HK-2 (cell line): ENCODE data around the gene RAB10.
"Not testable (repeated sequence)": the region's sequence is repeated elsewhere in the genome, so short reads cannot be mapped to it uniquely, and the experiment has no call there.

ENCODE experiments used
- DNase-seq: peaks from one replicate; pipeline ENCODE4 v3.0.0-alpha.2; 2018; ENCODE audit not compliant: unreplicated experiment

The RAB10 gene

DNA sequence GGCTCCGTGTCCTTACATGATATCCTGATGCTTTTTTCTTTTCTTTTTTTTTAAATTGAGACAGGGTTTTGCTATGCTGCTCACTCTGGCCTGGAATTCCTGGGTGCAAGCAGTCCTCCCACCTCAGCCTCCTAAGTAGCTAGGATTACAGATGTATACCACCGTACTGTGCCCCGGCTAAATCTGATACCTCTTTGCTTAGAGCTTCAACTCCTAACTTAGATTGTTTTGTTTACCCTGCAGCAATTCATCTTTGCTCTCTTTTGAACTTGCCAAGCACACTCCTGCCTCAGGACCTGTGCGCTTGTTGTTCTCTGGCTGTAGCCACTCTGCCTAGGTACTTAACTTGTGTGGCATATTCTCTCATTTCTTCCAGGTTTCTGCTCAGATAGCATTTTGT is 24.5 kb downstream of the RAB10 start:
- no peak for DNase-seq

DNA sequence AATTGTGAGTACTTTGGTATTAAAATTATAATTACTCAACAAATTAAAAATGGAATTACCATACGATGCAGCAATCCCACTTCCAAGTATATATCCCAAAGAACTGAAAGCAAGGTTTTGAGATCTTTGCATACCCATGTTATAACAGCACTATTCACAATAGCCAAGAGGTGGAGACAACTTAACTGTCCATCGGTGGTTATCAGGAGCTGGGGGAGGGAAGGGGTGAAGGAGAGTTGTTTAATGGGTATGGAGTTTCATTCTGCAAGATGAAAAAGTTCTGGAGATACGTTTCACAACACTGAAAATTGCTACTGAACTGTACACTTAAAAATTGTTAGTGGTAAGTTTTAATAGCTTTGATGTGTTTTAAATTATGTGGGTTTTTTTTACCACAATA is 25.7 kb downstream of the RAB10 start:
- no peak for DNase-seq

DNA sequence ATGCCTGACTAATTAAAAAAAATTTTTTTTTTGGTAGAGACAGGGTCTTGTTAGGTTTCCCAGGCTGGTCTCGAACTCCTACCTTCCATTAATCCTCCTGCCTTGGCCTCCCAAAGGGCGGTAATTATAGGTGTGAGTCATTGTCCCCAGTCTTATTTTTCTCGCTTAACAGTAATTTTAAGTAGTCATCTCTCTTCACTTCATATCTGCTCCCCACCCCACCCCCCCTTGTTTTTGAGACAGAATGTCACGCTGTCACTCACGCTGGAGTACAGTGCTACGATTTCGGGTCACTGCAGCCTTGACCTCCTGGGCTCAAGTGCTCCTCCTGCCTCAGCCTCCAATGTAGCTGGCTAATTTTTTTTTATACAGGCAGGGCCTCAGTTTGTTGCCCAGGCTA is 27.7 kb downstream of the RAB10 start:
- DNase-seq: no peak

DNA sequence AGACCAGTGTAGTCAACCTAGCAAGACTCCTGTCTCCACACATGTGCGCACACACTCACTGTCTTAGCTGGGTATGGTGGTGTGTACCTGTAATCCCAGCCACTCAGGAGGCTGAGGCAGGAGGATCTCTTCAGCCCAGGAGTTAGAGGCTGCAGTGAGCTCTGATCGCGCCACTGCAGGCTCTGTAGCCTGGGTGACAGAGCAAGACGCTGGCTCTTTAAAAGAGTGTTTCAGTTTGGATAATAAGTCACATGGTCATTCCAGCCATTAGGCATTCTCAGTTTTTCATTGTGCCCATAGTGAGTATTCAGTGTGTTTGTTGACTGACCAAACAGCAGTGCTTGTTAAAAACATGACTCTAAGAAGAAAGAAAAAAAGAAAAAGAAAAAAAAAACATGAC is 31.0 kb downstream of the RAB10 start:
- DNase-seq: no peak

DNA sequence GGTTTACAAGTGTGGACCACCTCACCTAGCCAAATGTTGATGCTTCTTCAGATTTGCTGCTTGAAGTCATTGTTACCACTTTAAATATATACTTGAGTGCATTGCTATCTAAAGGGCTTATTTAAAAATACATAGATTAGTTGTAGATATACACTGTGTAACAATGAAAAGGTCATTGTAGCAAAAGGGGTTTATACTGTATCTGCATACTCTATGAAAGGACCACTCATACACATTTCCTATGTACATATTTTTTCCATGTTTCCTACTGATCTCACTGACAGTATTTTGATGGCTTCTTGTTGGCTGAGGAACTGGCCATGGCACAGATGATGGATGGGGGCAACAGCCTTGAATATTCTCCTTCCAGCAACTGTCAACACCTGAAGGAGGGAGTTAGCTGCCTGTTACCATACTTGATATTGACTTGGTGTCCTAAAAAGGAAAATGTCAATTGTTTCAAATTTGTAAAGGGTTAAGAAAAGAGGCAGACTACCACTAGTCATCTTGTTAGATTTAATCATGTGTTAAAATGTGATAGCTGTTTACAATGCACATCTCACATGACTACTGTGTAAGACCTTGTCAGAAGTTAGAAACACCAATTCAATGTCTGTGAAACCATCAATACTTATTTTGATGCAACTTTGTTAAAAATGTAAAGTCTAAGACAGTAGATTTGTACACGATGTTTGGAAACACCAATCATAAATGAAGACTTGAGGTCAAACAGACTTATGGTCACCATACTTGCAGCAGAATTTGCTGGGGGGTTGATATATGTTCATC is 33.5 kb downstream of the RAB10 start:
- no peak for DNase-seq

DNA sequence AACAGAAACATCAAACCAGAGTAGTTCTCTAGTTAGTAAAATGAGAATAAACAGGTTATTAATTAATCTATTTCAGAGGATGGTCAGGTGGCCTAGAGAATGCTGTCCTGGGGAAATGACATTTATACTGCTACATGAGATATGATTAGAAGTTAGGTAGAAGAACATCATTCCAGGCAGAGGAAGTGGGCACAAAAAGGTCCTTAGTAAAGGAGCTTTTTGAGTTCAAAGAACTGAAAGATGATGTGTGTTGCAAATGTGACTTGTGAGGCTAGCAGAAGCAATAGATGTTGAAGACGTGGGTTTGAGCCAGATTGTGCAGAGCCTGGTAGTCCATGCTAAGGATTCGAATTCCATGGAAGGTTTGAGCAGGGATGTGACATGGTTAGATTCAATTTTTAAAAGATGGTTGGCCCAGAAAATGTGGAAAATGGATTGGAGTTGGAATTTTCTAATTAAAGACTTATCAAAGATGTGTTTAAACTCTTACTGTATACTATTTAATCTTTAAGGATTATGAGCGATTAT is 34.2 kb downstream of the RAB10 start:
- no peak for DNase-seq

DNA sequence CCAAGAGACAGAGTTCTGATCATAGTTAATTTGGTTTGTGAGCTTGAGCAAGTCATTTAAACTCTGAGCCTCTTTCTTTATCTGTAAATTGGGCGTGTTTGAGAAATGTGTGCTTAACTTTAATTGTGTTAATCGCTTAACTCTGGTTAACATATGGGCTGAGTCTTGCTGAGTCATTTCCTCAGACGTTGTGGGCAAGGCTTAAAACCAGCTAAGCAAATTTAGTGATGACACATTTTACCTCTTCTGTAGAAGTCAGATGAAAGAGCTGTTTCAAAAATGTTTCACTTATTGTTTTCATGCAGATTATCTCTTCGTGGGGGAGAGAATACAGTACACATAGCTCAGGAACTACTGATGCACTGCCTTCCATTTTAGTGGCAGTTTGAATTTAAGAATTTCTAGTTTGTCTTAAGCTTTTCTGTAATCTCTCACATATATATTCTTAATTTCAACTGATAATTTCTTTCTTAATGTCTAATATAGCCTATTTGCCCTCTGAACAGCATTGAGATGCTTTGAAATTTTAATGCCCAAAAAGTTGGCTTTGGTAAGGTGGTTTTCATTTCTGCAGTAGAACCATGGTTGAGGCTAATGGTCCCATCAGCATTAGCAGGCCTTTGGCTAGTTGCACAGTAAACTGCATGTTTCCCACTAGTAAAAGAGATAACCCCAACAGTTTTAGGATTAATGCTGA is 34.9 kb downstream of the RAB10 start:
- DNase-seq: no peak

DNA sequence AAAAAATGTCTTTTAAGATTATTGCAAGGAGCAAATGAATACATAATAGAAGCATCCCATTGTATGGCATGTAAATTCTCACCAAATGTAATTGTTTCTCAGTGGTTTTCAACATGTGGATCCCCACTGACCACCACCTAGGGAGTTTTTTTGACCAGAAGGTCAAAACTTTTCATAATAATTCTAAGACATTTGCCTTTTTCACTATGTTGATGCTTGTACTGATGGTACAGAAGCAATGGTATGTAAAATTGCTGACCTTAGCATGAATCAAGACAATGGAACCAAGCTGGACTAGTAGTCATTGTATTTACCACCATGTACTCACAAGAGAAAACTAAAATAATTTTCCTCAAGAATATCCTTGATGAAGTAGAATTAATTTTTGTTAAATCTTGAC is 36.8 kb downstream of the RAB10 start:
- no peak for DNase-seq

DNA sequence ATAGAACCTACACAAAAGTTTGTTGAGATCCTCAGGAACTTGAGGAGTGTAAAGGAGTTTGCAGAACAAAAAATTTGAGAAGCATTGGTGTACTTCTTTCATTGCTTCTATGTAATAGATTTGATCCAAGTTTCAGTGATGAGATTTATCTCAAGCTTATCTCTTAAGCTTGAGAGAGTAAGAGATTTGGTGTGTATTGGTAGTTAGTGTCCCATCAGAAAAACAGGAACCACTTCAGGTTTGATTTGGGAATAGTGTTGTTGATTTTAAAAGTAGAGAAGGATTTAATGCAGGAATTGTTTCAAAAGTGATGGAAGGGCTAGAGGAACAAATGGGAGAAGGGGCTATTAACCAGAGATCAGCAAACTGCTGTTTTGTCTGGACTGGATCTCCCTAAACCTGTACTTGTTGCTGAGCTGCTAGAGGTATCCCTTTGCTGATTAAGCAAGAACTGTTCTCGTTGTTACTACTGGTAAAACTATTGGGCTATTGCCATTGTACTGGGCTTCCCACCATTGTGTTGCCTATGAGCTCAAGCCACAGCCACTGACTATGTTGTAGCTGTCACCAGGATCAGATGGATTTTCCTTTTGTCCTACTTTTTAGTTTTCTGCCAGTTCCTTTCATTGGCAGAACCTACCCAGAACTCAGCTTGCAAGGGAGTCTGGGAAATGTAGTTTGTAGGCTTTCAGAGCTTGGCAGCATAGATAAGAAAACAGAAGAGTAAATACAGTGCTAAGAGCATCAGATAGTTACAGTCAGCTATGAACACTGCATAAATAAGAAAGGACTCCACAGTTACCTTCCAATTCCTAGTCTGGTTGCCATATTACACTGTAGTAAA is 39.3 kb downstream of the RAB10 start:
- no peak for DNase-seq

DNA sequence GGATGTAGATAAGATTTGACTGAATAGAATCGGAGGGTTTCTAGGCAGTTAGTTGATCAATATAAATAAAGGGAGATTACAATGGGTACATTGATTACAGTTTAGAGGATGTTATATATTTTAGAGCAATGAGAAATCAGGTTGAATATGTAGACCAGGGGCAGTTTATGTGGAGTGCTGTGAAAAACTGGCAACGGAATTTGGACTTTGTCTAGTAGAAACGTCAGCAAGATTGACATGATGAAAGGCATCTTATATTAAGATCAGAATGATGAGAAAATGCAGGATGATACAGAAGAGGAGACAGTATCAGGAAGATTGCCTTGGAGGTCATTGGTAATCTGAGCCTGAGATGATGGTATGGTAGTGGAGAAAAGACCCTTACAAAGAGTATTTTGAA is 39.9 kb downstream of the RAB10 start:
- no peak for DNase-seq

DNA sequence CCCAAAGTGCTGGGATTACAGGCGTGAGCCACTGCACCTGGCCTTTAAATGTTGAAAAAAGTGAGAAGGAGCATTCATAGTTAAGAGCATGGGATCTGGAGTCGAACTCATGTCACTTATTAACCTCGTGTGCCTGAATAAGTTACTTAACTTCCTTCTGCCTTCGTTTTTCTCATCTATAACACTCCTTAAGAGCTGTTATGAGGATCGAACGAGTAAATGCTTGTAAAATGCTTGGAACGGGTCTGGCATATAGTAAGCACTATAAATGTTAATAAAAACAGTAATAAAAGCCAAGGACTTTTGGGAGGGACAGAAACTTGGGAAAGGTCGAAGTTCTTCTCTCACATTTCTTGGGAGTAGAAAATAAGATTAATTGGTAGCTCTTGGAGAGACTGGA is 40.8 kb downstream of the RAB10 start:
- DNase-seq: no peak

DNA sequence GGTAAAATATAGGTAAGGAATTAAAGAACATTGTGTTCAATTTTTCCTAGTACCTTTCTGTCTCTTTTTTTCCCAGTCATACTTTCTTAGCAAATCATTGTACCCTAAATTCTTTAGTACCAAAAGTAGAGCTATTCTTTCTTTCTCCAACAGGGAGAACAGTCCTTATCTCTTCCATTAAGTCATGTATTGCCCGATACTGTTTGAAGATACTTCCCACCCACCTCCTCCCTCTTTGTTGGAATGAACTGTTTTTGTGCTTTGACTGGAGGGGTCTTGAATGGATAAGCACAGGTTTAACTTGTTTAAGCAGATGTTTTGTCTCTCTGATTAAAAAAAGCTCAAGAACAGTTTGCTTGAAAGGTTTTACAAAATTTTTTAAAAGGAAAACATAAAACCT is 41.3 kb downstream of the RAB10 start:
- no peak for DNase-seq

DNA sequence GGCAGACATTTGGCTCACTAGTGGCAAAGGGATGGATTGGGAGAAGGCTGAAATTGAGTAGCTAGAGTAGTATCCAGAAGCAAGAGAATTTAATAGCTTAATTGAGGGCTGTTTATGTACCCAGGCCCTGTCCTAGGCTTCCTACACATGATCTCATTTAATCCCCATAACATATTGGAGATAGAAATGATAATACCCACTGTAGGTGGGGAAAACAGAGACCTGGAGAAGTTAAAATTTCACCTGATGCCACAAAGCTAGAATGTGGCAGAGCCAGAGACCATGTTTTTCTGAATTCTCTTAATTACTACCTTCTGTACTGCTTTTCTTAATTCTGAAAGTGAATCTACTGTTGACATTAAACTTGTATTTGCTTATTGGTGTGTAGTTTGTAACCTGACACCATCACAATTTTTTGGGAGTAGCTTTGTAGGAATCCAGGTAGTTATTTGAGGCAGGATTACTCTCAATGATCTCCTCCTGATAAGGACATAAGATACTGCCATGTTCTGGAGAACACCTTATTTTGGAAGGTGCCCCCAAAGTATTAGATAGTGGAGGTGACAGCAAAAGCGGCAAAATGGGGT is 42.2 kb downstream of the RAB10 start:
- no peak for DNase-seq

DNA sequence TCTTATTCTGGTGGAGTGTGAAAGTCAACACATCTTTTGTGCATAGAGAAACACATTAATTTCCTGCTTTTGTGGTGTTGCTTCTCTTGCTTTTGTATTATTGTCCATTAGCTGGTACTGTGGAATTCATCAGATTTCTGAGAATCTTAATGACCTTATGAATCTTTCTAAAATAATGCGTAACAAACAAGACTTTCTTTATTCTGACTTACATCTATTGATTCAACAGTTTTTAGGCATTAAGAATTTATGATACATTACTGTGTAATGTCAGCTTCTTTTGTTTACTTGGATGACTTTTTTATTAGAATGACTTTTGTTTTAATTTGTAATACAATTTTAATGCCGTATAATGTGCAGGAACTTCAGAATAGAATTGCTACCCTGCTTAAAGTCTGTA is 43.4 kb downstream of the RAB10 start:
- DNase-seq: no peak

DNA sequence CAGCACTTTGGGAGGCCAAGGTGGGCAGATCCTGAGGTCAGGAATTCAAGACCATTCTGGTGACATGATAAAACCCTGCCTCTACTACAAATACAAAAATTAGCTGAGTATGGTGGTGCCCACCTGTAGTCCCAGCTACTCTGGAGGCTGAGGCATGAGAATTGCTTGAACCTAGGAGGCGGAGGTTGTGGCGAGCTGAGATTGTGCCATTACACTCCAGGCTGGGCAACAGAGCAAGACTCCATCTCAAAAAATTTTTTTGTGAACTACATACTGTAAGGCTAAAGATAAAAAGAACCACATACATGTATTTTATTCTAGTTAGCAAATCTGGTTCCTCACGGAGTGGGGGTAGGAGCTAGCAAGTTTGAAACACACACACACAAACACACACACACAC is 45.1 kb downstream of the RAB10 start:
- DNase-seq: no peak

DNA sequence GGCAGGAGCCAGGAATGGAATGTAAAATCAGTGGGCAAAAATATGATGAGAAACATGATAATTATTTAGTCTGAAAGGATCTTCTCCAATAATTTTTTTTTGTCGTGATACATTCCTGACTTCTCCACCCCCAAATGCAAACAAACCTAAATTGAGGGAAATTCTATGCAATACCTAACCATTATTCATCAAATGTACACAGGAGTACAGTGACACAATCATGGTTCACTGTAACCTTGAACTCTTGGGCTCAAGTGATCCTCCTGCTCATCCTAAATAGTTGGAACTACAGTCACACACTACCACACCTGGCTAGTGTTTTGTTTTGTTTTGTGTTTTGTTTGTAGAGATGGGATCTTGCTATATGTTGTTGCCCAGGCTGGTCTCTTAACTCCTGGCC is 46.5 kb downstream of the RAB10 start:
- no peak for DNase-seq

DNA sequence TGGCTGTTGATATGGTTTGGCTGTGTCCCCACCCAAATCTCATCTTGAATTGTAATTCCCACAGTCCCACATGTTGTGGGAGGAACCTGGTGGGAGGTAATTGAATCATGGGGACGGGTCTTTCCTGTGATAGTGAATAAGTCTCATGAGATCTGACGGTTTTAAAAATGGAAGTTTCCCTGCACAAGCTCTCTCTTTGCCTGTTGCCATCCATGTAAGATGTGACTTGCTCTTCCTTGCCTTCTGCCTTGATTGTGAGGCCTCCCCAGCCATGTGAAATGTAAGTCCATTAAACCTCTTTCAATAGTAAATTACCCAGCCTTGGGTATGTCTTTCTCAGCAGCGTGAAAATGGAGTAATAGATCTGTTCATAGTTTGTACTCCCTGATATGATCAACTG is 47.0 kb downstream of the RAB10 start:
- DNase-seq: not testable (repeated sequence)

DNA sequence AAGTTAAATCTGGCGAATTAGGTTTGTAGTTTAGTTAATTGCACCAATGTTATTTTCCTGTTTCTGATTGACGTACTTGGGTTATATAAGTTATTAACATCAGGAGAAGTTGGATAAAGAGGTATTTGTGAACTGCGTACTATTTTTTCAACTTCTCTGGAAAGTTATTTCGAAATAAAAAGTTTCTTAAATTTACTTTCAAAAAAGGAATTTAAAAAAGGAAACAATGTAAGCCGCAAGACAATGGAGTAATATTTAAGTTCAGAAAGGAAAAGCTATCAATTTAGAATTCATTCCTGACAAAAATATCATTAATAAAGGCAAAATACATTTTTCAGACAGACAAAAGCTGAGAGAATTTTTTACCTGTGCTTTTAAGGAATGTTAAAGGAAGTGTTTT is 47.7 kb downstream of the RAB10 start:
- DNase-seq: no peak

DNA sequence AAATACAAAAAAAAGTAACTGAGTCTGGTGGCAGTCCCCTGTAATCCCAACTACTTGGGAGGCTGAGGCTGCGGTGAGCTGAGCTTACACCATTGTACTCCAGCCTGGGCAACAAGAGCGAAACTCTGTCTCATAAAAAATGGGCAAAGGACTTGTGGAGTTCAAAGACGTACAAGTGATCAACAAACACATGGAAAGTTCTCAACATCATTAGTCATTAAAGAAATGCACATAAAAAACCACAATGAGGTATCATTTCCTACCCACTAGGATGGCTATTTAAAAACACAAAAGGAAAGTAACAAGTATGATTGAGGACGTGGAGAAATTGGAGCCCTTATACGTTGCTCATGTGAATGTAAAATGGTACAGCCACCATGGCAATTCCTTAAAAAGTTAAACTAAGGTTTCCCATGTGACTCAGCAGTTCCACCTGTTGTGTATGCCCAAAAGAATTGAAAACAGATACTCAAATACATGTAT is 52.3 kb downstream of the RAB10 start:
- DNase-seq: no peak

DNA sequence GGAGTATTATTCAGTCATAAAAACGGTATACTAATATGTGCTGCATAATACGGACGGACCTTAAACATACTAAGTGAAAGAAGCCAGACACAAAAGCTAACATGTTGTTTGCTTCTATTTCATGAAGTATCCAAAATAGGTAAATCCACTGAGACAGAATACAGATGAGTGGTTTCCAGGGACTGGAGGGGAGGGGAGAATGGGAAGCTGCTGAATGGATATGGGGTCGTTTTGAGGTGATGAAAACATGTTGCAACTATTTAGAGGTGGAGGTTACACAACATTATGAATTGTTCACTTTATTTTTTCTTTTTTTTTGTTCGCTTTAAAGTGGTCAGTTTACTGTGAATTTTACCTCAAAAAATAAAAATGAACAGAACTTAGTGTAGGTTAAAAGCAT is 52.9 kb downstream of the RAB10 start:
- DNase-seq: no peak

DNA sequence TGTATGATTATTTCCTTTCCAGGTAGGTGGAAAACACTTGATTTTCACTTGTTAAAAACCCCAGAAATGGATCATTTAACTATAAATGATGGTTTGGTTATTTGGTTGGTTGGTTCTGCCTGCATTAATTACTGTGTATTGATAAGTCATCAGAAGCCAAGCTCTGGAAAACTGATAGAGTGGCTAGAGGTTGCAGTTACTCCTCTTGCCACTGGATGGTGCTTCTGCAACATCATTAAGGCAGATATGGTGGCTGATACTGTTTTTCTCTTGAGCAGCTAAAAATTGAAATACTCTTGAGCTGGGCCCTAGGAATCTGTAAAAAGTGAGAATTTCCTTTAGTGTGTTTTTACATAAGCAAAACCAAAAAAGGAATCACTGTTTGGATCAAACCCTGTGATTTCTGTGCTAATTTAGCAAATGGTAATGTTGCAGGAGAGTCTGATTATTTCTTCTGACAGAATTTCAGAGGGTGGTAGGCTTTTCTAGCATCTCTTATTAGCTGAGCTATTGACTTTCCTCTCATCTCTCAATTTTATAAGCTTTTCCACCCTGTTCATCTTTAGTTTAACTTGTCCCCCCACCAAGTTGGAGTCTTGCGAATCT is 54.3 kb downstream of the RAB10 start:
- DNase-seq: no peak

DNA sequence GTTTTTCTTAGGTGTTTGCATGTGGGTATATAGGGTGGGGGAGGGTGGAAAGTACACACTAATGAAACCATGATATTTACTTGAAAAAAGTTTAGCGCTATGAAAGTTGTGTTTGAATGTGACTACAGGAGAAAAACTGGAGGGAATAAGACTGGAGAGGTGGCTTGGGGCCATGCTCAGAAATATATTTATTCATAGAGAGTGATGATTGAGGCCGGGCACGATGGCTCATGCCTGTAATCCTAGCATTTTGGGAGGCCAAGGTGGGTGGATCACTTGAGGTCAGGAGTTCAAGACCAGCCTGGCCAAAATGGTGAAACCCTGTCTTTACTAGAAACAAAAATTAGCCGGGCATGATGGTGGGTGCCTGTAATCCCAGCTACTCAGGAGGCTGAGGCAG is 55.0 kb downstream of the RAB10 start:
- not testable (repeated sequence) for DNase-seq
